Effector memory CD8-positive, alpha-beta T cell (primary cell): ENCODE data around the gene RRAS.
"Not testable (repeated sequence)": the region's sequence is repeated elsewhere in the genome, so short reads cannot be mapped to it uniquely, and the experiment has no call there.

Experiments
- ATAC-seq: fragments of 150-1000 bp; cut with Tn5 transposase; replicated peaks from 2 replicates; pipeline ENCODE4 v1.10.0; 2021; ENCODE audit warnings: mild to moderate bottlenecking, moderate library complexity
- DNase-seq, 3 experiments: peaks; one replicate each; pipeline ENCODE4 v3.0.0; 2021
- H3K27ac Mint-ChIP-seq, 2 donors: one replicate each; pipeline ENCODE4 v1.8.0; 2022; ENCODE audit warnings: mild to moderate bottlenecking in 2 of 2, mixed read lengths in 2 of 2, moderate library complexity in 2 of 2
- H3K27me3 Mint-ChIP-seq, 2 donors: one replicate each; pipeline ENCODE4 v1.8.0; 2022; ENCODE audit warnings: mixed read lengths in 2 of 2
- H3K36me3 Mint-ChIP-seq: one replicate; pipeline ENCODE4 v1.8.0; 2022; ENCODE audit warnings: mild to moderate bottlenecking, moderate library complexity, mixed read lengths; ENCODE audit not compliant: insufficient read depth
- H3K4me1 Mint-ChIP-seq, 2 donors: one replicate each; pipeline ENCODE4 v1.8.0; 2022; ENCODE audit warnings: low read depth in 2 of 2, mixed read lengths in 2 of 2
- H3K4me3 Mint-ChIP-seq, 2 donors: one replicate each; pipeline ENCODE4 v1.8.0; 2022; ENCODE audit warnings: mild to moderate bottlenecking in 2 of 2, mixed read lengths in 2 of 2, moderate library complexity in 2 of 2
- H3K9me3 Mint-ChIP-seq, 2 donors: one replicate each; pipeline ENCODE4 v1.8.0; 2022; ENCODE audit warnings: mixed read lengths in 2 of 2

The RRAS gene

GRCh38 chr19:49617860-49618259, 22.1 kb downstream of the RRAS start:
- not testable (repeated sequence) for H3K9me3 Mint-ChIP-seq, ATAC-seq, DNase-seq, H3K4me3 Mint-ChIP-seq, H3K27me3 Mint-ChIP-seq
- H3K36me3 Mint-ChIP-seq = peaks cover 81% of the 10 kb centered on the region
- H3K4me1 Mint-ChIP-seq = peaks cover 19 to 21% of the 10 kb centered on the region in 2 donors
- peak overlapping the region in 1 of 2 donors; percentile 82 for H3K27ac Mint-ChIP-seq

- H3K9me3 Mint-ChIP-seq = no peaks in the 10 kb centered on the region
- DNase-seq (no peak), ATAC-seq (no peak)
- H3K4me3 Mint-ChIP-seq = no peak overlapping the region
- H3K27me3 Mint-ChIP-seq = no peaks in the 10 kb centered on the region
- H3K27ac Mint-ChIP-seq = no peak overlapping the region
- peaks cover 23 to 25% of the 10 kb centered on the region in 2 donors for H3K4me1 Mint-ChIP-seq
- H3K36me3 Mint-ChIP-seq = peaks cover 74% of the 10 kb centered on the region
Observed at GRCh38 chr19:49616945-49617344, 23.0 kb downstream of the RRAS start.

GRCh38 chr19:49616532-49616931, 23.4 kb downstream of the RRAS start:
- ATAC-seq (no peak), DNase-seq (no peak)
- Mint-ChIP-seq H3K4me3 (no peak overlapping the region), H3K27ac (no peak overlapping the region), H3K36me3 (peaks cover 73% of the 10 kb centered on the region), H3K9me3 (no peaks in the 10 kb centered on the region), H3K27me3 (no peaks in the 10 kb centered on the region), H3K4me1 (peaks cover 23 to 25% of the 10 kb centered on the region in 2 donors)

GRCh38 chr19:49615861-49616260, 24.1 kb downstream of the RRAS start:
- DNase-seq (no peak), ATAC-seq (no peak)
- Mint-ChIP-seq H3K36me3 (peaks cover 72% of the 10 kb centered on the region), H3K4me3 (no peak overlapping the region), H3K27ac (peak overlapping the region in 1 of 2 donors; percentile 97), H3K4me1 (peaks cover 25 to 26% of the 10 kb centered on the region in 2 donors), H3K27me3 (no peaks in the 10 kb centered on the region), H3K9me3 (no peaks in the 10 kb centered on the region)

GRCh38 chr19:49614096-49614833, 25.7 kb downstream of the RRAS start:
- peak in 1 of 3 experiments; percentile 15 for DNase-seq
- no peaks in the 10 kb centered on the region for H3K27me3 Mint-ChIP-seq
- peaks cover 74% of the 10 kb centered on the region for H3K36me3 Mint-ChIP-seq
- peak overlapping the region; percentile 88 to 97 for H3K27ac Mint-ChIP-seq
- H3K9me3 Mint-ChIP-seq = no peaks in the 10 kb centered on the region
- ATAC-seq = peak; percentile 82
- peak overlapping the region; percentile 45 to 51 for H3K4me3 Mint-ChIP-seq
- peaks cover 28 to 29% of the 10 kb centered on the region in 2 donors for H3K4me1 Mint-ChIP-seq

- DNase-seq (no peak), ATAC-seq (peak; percentile 23)
- peak overlapping the region; percentile 18 to 45 for H3K4me3 Mint-ChIP-seq
- H3K36me3 Mint-ChIP-seq = peaks cover 74% of the 10 kb centered on the region
- H3K4me1 Mint-ChIP-seq = peaks cover 24 to 30% of the 10 kb centered on the region in 2 donors
- H3K27ac Mint-ChIP-seq = peak overlapping the region; percentile 88 to 97
- no peaks in the 10 kb centered on the region for H3K27me3 Mint-ChIP-seq
- H3K9me3 Mint-ChIP-seq = no peaks in the 10 kb centered on the region
Observed at GRCh38 chr19:49613374-49613773, 26.6 kb downstream of the RRAS start.

GRCh38 chr19:49609499-49610092, 30.3 kb downstream of the RRAS start:
- H3K27me3 Mint-ChIP-seq = no peaks in the 10 kb centered on the region
- H3K4me1 Mint-ChIP-seq = peaks cover 27 to 29% of the 10 kb centered on the region in 2 donors
- ATAC-seq (no peak), DNase-seq (no peak)
- no peak overlapping the region for H3K27ac Mint-ChIP-seq
- no peaks in the 10 kb centered on the region for H3K9me3 Mint-ChIP-seq
- peaks cover 64% of the 10 kb centered on the region for H3K36me3 Mint-ChIP-seq
- H3K4me3 Mint-ChIP-seq = no peak overlapping the region

- DNase-seq (no peak), ATAC-seq (no peak)
- H3K36me3 Mint-ChIP-seq = peaks cover 63% of the 10 kb centered on the region
- H3K27me3 Mint-ChIP-seq = no peaks in the 10 kb centered on the region
- no peaks in the 10 kb centered on the region for H3K9me3 Mint-ChIP-seq
- no peak overlapping the region for H3K4me3 Mint-ChIP-seq
- H3K27ac Mint-ChIP-seq = peak overlapping the region in 1 of 2 donors; percentile 17
- peaks cover 15 to 22% of the 10 kb centered on the region in 2 donors for H3K4me1 Mint-ChIP-seq
Observed at GRCh38 chr19:49605605-49606004, 34.3 kb downstream of the RRAS start.

GRCh38 chr19:49602806-49603205, 37.1 kb downstream of the RRAS start:
- Mint-ChIP-seq H3K27me3 (no peaks in the 10 kb centered on the region), H3K36me3 (peaks cover 42% of the 10 kb centered on the region), H3K9me3 (no peaks in the 10 kb centered on the region), H3K4me3 (no peak overlapping the region), H3K4me1 (peaks cover 19 to 24% of the 10 kb centered on the region in 2 donors), H3K27ac (no peak overlapping the region)
- no peak for DNase-seq
- ATAC-seq = no peak

- Mint-ChIP-seq H3K9me3 (no peaks in the 10 kb centered on the region), H3K27ac (no peak overlapping the region), H3K36me3 (peaks cover 33% of the 10 kb centered on the region), H3K27me3 (no peaks in the 10 kb centered on the region), H3K4me3 (no peak overlapping the region), H3K4me1 (peaks cover 18 to 19% of the 10 kb centered on the region in 2 donors)
- no peak for DNase-seq
- ATAC-seq = no peak
Observed at GRCh38 chr19:49601482-49602038, 38.4 kb downstream of the RRAS start.

GRCh38 chr19:49599378-49600295, 40.3 kb downstream of the RRAS start:
- no peak overlapping the region for H3K4me3 Mint-ChIP-seq
- ATAC-seq (no peak), DNase-seq (no peak)
- peaks cover 33% of the 10 kb centered on the region for H3K36me3 Mint-ChIP-seq
- H3K9me3 Mint-ChIP-seq = no peaks in the 10 kb centered on the region
- H3K27me3 Mint-ChIP-seq = no peaks in the 10 kb centered on the region
- H3K4me1 Mint-ChIP-seq = peaks cover 15 to 20% of the 10 kb centered on the region in 2 donors
- peak overlapping the region; percentile 65 to 88 for H3K27ac Mint-ChIP-seq

- no peak for ATAC-seq
- H3K27ac Mint-ChIP-seq = peak overlapping the region in 1 of 2 donors; percentile 57
- H3K4me3 Mint-ChIP-seq = no peak overlapping the region
- H3K9me3 Mint-ChIP-seq = no peaks in the 10 kb centered on the region
- no peak for DNase-seq
- H3K4me1 Mint-ChIP-seq = peaks cover 26 to 34% of the 10 kb centered on the region in 2 donors
- no peaks in the 10 kb centered on the region for H3K27me3 Mint-ChIP-seq
- H3K36me3 Mint-ChIP-seq = peaks cover 38% of the 10 kb centered on the region
Observed at GRCh38 chr19:49597703-49597974, 42.3 kb downstream of the RRAS start.

- no peak overlapping the region for H3K4me3 Mint-ChIP-seq
- peaks cover 31 to 39% of the 10 kb centered on the region in 2 donors for H3K4me1 Mint-ChIP-seq
- H3K27me3 Mint-ChIP-seq = no peaks in the 10 kb centered on the region
- peak overlapping the region in 1 of 2 donors; percentile 57 for H3K27ac Mint-ChIP-seq
- DNase-seq = no peak
- ATAC-seq = no peak
- no peaks in the 10 kb centered on the region for H3K9me3 Mint-ChIP-seq
- H3K36me3 Mint-ChIP-seq = peaks cover 38% of the 10 kb centered on the region
Observed at GRCh38 chr19:49596954-49597702, 42.8 kb downstream of the RRAS start.
